ENCODE data around the gene ITPR1.

The ITPR1 gene

DNA sequence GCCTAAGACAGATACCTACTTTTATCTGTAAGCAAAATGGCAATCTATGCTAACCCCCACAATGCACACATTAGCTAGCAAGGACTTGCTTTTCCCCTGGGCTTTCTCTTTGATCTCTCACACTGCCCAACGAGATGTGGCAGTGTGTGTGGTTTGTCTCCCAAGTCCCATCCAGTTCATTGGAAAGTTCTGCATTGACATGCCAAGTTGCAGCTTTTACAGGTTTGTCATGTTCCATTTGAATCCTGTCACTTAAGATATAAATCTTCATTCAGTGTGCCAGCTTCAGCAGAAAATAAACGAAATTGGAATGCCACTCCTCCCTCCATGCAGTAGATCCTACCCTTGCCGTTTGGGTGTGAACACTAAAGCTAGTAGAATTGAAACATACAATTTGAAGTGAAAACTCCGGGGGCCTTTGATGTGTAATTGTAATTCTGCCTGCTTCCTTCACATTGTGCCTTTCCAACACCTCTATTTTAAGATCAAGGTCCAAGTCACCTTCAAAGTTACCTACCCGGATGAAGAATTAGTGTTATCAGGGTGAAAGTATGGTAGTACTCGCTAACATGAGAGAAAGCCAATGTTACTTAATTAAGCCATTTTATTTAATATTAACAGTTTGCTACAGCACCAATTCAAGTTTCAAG, 355.2 kb downstream of the ITPR1 start:
- Mint-ChIP-seq H3K27ac (peak overlapping the region; percentile 98), H3K27me3 (no peaks in the 10 kb centered on the region), H3K4me3 (peak overlapping the region in 1 of 2 donors; percentile 32), H3K36me3 (peaks cover 19 to 23% of the 10 kb centered on the region in 2 donors), H3K9me3 (peaks cover 0 to 1% of the 10 kb centered on the region in 2 donors), H3K4me1 (peaks cover 48 to 86% of the 10 kb centered on the region in 2 donors)
- DNase-seq (no peak), ATAC-seq (replicated peaks) (no peak)

DNA sequence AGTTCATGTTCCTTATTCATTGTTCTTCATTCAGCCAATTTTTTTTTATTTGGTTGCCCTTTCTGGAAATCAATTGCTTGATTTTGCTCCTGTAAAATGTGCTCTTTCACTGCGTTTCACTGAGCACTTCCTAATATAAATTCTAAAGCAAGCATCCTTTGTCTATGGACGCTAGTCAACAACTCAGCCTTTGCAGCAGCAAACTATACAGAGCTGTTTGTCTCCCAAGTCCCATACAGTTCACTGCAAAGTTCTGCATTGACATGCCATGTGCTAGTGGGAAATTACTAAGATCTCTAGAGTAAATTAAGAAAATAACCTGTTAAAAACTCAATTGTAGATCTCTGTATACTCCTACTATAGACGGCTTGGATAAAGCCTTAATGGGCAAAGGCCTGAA, 356.0 kb downstream of the ITPR1 start:
- Mint-ChIP-seq H3K4me3 (no peak overlapping the region), H3K27me3 (no peaks in the 10 kb centered on the region), H3K4me1 (peaks cover 49 to 86% of the 10 kb centered on the region in 2 donors), H3K9me3 (no peaks in the 10 kb centered on the region), H3K27ac (peak overlapping the region; percentile 98), H3K36me3 (peaks cover 14 to 23% of the 10 kb centered on the region in 2 donors)
- DNase-seq (no peak), ATAC-seq (replicated peaks) (no peak)

DNA sequence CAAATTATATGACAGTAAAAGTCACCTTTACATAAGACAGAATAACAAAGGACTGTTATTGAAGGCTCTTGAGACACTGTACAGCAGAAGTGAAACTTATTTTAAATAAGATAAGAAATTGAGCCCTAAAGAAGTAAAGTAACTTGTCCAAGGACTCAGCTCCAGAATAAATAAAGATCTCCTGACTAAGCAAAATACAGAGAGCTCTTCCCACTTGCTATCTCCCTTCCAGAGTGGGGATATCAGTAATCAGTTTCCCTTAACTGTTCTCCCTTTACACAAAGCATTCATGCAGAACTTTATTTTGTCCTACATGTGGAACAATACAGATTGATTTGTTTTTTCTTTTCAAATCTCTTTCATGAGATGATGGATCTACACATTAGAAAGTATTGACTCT, 356.6 kb downstream of the ITPR1 start:
- H3K9me3 Mint-ChIP-seq, result no peaks in the 10 kb centered on the region
- no peaks in the 10 kb centered on the region for H3K27me3 Mint-ChIP-seq
- H3K36me3 Mint-ChIP-seq, result peaks cover 15 to 23% of the 10 kb centered on the region in 2 donors
- peak overlapping the region; percentile 62 to 75 for H3K4me3 Mint-ChIP-seq
- H3K27ac Mint-ChIP-seq, result peak overlapping the region; percentile 98
- ATAC-seq (replicated peaks) (peak in 1 of 2 donors; percentile 13), DNase-seq (no peak)
- H3K4me1 Mint-ChIP-seq, result peaks cover 48 to 83% of the 10 kb centered on the region in 2 donors

DNA sequence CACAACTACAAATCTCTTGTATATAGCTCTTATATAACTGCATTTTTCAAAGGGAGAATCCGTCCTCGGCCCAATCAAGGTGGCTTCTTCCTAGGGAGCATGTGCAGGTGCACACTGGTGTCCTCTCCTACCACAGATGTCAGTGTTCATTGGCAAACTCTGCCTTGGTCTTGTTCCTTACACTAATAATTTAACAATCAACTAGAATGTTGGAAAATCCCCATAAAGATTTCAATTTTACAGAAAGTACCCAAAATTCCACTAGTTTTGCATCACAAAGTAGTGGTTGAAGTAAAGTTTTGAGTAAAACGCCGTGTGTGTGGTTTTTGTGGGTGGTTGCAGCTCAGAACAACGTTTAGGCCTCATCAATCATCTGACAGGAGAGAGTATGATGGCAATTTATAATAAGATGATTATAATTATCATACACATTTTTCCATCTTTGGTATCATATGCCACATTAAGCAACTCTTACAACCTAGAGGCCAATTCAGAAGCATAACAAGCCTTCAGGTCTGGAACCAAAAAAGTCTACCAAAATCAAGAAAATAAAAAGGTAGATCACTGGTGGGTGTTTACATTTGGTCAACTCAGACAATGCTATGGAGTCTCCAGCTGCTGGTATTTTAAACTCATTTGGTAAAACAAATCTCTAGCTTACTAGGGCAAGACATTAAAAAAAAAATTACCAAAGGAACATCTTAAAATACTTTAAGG, 357.2 kb downstream of the ITPR1 start:
- Mint-ChIP-seq H3K36me3 (peaks cover 15 to 28% of the 10 kb centered on the region in 2 donors), H3K27ac (peak overlapping the region; percentile 98), H3K4me1 (peaks cover 45 to 82% of the 10 kb centered on the region in 2 donors), H3K4me3 (peak overlapping the region; percentile 62 to 75), H3K9me3 (no peaks in the 10 kb centered on the region), H3K27me3 (no peaks in the 10 kb centered on the region)
- ATAC-seq (replicated peaks) (peak; percentile 64 to 70), DNase-seq (peak; percentile 66)

DNA sequence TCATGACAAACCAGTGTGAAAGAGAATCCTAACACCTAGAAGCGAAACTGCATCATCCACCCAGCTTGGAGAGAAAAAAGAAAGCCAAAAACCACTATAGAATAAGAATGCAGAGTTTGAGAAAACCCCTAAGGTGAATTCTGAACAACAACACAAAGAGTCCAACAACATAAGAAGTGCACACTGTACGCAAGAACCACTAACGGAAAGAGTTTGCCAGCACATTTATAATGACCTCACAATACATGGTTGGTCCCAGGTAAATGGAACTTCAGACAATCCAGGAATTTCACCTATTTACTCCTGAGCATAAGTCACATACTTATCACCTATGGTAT, 357.7 kb downstream of the ITPR1 start:
- H3K4me1 Mint-ChIP-seq, result peaks cover 45 to 80% of the 10 kb centered on the region in 2 donors
- H3K4me3 Mint-ChIP-seq, result peak overlapping the region in 1 of 2 donors; percentile 7
- peak overlapping the region; percentile 98 for H3K27ac Mint-ChIP-seq
- peaks cover 15 to 33% of the 10 kb centered on the region in 2 donors for H3K36me3 Mint-ChIP-seq
- no peaks in the 10 kb centered on the region for H3K27me3 Mint-ChIP-seq
- ATAC-seq (replicated peaks) (peak; percentile 76 to 77), DNase-seq (no peak)
- no peaks in the 10 kb centered on the region for H3K9me3 Mint-ChIP-seq

DNA sequence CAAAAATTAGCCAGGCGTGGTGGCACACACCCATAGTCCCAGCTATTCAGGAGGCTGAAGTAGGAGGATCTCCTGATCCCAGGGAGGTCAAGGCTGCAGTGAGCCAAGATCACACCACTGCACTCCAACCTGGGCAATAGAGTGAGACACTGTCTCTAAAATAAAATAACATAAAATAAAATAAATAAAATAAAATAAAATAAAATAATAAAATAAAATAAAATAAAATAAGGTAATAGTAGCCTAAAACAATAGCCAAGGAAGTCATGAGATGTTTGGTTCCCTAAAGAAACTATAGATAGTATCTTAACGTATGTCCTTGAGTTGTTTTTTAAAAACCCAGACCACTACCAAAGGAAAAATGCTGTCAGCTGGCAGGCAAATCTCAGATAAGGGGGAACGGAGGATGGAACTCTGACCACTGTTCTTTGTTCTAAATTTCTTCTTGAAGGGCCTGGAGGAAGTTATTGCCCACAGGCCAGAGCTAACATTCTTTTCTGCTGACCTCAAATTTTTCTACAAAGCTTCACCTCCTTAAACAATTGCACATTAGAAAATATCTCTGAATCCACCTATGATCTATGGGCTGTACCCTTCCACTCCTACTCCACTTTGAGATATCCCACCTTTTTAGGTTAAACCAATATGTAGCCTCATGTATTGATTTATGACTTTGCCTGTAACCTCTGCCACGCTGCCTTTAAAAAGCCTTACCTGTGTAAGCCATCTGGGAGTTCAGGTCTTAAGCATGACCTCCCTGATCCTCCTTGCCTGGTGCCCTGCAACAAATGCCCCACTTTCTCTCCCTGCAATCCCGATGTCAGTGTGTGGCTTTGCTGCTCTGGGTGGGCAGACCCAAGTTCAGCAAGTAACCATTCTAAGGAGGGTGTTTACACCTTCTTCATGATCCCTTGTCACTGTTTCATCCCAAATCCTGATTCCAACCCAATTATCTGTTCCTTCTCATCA, 359.9 kb downstream of the ITPR1 start:
- H3K27ac Mint-ChIP-seq, result peak overlapping the region; percentile 70
- H3K9me3 Mint-ChIP-seq, result no peaks in the 10 kb centered on the region

DNA sequence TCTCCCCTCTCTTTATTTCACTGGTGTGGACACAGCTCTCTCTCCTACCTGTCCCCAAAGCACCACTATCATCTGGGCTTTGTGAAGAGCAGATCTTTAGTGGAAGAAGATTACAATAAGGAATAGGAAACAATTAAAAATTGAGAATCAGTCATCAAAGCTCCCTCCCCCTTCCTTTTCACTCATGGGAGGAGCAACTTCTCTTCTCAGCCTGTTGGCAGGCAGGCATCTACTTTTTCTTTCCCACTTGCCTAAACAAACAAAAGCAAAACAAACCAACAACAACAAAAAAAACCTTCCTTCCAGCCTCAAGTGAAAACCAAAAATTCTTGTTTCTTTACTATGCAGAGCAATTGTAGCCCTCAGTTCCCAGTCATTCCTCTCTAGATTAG, 360.6 kb downstream of the ITPR1 start:
- DNase-seq (no peak), ATAC-seq (replicated peaks) (no peak)
- H3K4me1 Mint-ChIP-seq, result peaks cover 40 to 75% of the 10 kb centered on the region in 2 donors
- H3K36me3 Mint-ChIP-seq, result peaks cover 15 to 34% of the 10 kb centered on the region in 2 donors
- H3K9me3 Mint-ChIP-seq, result no peaks in the 10 kb centered on the region
- peak overlapping the region; percentile 70 for H3K27ac Mint-ChIP-seq
- H3K27me3 Mint-ChIP-seq, result no peaks in the 10 kb centered on the region
- no peak overlapping the region for H3K4me3 Mint-ChIP-seq

More for the DNA sequence above, 359.9 kb downstream of the ITPR1 start:
- no peak for DNase-seq
- peaks cover 16 to 34% of the 10 kb centered on the region in 2 donors for H3K36me3 Mint-ChIP-seq
- no peak for ATAC-seq (replicated peaks)
- no peaks in the 10 kb centered on the region for H3K27me3 Mint-ChIP-seq
- peak overlapping the region in 1 of 2 donors; percentile 2 for H3K4me3 Mint-ChIP-seq
- peaks cover 46 to 82% of the 10 kb centered on the region in 2 donors for H3K4me1 Mint-ChIP-seq

DNA sequence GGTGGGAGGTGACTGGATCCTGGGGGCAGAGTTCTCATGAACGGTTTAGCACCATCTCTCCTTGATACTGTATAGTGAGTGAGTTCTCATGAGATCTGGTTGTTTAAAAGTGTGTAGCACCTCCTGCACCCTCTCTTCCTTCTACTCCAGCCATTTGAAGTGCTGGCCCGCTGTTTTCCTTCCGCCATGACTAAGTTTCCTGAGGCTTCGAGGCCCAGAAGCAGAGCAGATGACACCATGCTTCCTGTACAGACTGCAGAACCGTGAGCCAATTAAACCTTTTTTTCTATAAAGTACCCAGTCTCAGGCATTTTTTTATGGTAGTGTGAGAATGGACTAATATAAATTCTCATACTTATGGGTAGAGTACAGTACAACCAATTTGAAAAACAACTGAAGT, 362.5 kb downstream of the ITPR1 start:
- Mint-ChIP-seq H3K9me3 (peaks cover 0 to 2% of the 10 kb centered on the region in 2 donors), H3K27ac (no peak overlapping the region)
- DNase-seq, result no peak

DNA sequence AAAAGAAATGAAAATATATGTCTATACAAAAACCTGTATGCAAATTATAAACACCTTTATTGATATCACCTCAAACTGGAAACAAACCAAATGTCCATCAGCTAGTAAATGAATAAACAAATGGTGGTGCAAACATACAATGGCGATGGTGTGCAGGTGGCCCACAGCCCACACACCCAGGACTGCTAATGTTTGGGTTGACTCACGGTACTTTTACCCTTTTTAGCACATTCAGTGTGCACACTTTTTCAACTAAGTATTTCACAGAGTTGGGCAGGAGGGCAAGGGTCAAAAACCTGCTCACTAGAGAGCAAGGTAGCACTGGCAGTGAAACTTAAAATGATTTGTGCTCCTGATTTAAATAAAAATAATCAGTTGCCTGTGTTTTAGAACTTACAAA, 363.0 kb downstream of the ITPR1 start:
- peaks cover 20 to 36% of the 10 kb centered on the region in 2 donors for H3K36me3 Mint-ChIP-seq
- H3K4me3 Mint-ChIP-seq, result no peak overlapping the region
- H3K27me3 Mint-ChIP-seq, result no peaks in the 10 kb centered on the region
- DNase-seq, result no peak
- ATAC-seq (replicated peaks), result no peak
- peaks cover 27 to 53% of the 10 kb centered on the region in 2 donors for H3K4me1 Mint-ChIP-seq
- H3K9me3 Mint-ChIP-seq, result peaks cover 0 to 3% of the 10 kb centered on the region in 2 donors
- H3K27ac Mint-ChIP-seq, result no peak overlapping the region

More for the DNA sequence above, 362.5 kb downstream of the ITPR1 start:
- Mint-ChIP-seq H3K27me3 (no peaks in the 10 kb centered on the region), H3K4me1 (peaks cover 31 to 58% of the 10 kb centered on the region in 2 donors), H3K36me3 (peaks cover 15 to 34% of the 10 kb centered on the region in 2 donors), H3K4me3 (no peak overlapping the region)
- ATAC-seq (replicated peaks), result no peak

DNA sequence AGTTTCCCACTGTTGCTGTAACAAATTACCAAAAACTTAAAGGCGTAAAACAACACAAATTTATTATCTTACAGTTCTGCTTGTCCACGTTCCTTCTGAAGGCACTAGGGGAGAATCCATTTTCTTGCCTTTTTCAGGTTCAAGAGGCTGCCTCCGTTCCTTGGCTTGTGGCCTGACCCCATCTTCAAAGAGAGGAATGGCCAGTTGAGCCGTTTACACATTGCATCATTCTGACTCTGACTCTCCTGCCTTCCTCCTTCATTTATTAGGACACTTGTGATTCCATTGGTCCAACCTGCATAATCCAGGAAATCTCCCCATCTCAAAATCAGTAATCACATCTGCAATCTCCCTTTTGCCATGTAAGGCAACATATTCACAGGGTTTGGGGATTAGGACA, 363.4 kb downstream of the ITPR1 start:
- H3K4me1 Mint-ChIP-seq, result peaks cover 23 to 49% of the 10 kb centered on the region in 2 donors
- ATAC-seq (replicated peaks), result no peak
- no peaks in the 10 kb centered on the region for H3K27me3 Mint-ChIP-seq
- H3K9me3 Mint-ChIP-seq, result peaks cover 0 to 4% of the 10 kb centered on the region in 2 donors
- H3K36me3 Mint-ChIP-seq, result peaks cover 20 to 38% of the 10 kb centered on the region in 2 donors
- no peak overlapping the region for H3K27ac Mint-ChIP-seq
- no peak for DNase-seq
- no peak overlapping the region for H3K4me3 Mint-ChIP-seq

DNA sequence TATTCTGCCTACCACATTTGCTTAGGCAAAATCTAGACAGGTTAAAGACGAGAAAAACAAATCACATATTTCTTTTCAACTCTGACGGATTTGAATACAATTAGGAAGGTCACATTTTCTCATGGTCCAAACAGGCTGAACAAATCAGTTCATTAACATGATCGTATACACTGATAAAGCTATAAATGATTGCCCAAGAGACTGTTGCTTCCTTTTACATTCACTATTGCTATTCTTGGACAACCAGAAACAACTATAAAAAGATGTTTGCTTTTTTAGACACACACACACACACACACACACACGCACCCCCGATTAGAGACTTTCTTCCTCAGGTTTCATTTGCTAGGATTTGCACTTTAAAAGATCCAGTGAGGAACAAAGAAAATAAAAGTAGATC, 363.8 kb downstream of the ITPR1 start:
- Mint-ChIP-seq H3K9me3 (peaks cover 0 to 4% of the 10 kb centered on the region in 2 donors), H3K4me3 (no peak overlapping the region), H3K4me1 (peaks cover 20 to 45% of the 10 kb centered on the region in 2 donors), H3K27me3 (no peaks in the 10 kb centered on the region), H3K36me3 (peaks cover 23 to 38% of the 10 kb centered on the region in 2 donors), H3K27ac (peak overlapping the region; percentile 48)
- DNase-seq (no peak), ATAC-seq (replicated peaks) (no peak)

DNA sequence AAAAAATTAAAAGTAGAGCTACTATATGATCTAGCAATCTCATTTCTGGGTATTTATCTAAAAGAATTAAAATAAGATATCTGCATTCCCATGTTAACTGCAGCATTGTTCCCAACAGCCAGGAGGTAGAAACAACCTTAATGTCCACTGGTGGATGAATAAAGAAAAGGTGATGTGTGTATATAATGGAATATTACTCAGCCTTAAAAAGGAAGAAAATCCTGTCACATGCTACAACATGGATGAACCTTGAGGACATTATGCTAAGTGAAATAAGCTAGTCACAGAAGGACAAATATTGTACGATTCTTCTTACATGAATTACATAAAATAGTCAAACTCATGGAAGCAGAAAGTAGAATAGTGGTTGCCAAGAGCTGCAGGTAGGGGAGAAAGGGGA, 366.6 kb downstream of the ITPR1 start:
- Mint-ChIP-seq H3K36me3 (peaks cover 29 to 43% of the 10 kb centered on the region in 2 donors), H3K9me3 (peaks cover 0 to 6% of the 10 kb centered on the region in 2 donors), H3K4me3 (no peak overlapping the region), H3K4me1 (peaks cover 11 to 23% of the 10 kb centered on the region in 2 donors), H3K27ac (no peak overlapping the region), H3K27me3 (no peaks in the 10 kb centered on the region)
- ATAC-seq (replicated peaks) (no peak), DNase-seq (no peak)

DNA sequence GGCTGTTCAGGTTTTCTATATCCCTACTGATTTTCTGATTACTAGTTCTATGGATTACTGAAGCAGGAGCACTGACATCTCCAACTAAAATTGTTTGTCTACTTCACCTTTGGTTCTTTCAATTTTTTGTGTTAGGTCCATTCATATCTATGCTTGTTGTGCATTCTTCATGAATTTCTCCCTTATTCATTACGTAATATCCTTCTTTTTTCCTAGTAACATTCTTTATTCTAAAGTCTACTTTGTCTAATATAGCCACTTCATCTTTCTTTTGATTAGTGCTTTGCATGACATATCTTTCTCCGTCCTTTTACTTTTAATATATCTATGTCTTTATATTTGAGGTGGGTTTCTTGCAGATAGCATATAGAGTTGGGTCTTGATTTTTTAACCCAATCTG, 369.8 kb downstream of the ITPR1 start:
- H3K36me3 Mint-ChIP-seq, result peaks cover 25 to 27% of the 10 kb centered on the region in 2 donors

DNA sequence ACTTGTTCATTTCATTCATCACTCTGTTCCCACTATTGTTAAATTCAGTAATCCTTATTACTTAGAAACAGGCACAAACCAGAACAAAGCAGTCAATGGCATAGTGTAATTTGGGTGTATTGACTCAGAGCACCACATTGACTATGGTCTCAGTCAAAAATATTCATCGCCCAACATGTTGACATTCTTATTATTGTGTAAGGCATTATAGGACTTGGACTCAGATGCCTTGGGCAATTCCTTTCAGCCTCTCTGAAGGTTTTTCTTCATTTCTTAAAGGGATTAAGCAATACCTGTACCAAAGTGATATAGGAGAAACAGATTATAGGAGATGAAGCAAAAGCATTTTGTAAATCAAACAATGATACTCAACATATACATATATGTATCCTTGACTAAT, 371.4 kb downstream of the ITPR1 start:
- peaks cover 8 to 21% of the 10 kb centered on the region in 2 donors for H3K4me1 Mint-ChIP-seq
- peaks cover 20 to 22% of the 10 kb centered on the region in 2 donors for H3K36me3 Mint-ChIP-seq
- H3K27me3 Mint-ChIP-seq, result no peaks in the 10 kb centered on the region
- DNase-seq (no peak), ATAC-seq (replicated peaks) (no peak)
- no peak overlapping the region for H3K4me3 Mint-ChIP-seq
- H3K9me3 Mint-ChIP-seq, result peaks cover 0 to 6% of the 10 kb centered on the region in 2 donors
- H3K27ac Mint-ChIP-seq, result no peak overlapping the region

More for the DNA sequence above, 369.8 kb downstream of the ITPR1 start:
- Mint-ChIP-seq H3K9me3 (peaks cover 0 to 6% of the 10 kb centered on the region in 2 donors), H3K27me3 (no peaks in the 10 kb centered on the region), H3K4me1 (peaks cover 5 to 11% of the 10 kb centered on the region in 2 donors), H3K4me3 (no peak overlapping the region), H3K27ac (no peak overlapping the region)
- DNase-seq (no peak), ATAC-seq (replicated peaks) (no peak)
